ENCODE data around the gene PDE7B. TPM values are rescaled to one million over a fixed set of nuclear protein-coding genes. Genes with fewer than 3 reads are reported as not detected.

The PDE7B gene
- 0.07 TPM for polyA plus RNA-seq (2013, experiment 1 of 4)
- polyA plus RNA-seq (2013, experiment 2 of 4), result 0.11 TPM
- 0.16 TPM for polyA plus RNA-seq (2013, experiment 3 of 4)
- polyA plus RNA-seq (2013, experiment 4 of 4), result 0.20 TPM

DNA sequence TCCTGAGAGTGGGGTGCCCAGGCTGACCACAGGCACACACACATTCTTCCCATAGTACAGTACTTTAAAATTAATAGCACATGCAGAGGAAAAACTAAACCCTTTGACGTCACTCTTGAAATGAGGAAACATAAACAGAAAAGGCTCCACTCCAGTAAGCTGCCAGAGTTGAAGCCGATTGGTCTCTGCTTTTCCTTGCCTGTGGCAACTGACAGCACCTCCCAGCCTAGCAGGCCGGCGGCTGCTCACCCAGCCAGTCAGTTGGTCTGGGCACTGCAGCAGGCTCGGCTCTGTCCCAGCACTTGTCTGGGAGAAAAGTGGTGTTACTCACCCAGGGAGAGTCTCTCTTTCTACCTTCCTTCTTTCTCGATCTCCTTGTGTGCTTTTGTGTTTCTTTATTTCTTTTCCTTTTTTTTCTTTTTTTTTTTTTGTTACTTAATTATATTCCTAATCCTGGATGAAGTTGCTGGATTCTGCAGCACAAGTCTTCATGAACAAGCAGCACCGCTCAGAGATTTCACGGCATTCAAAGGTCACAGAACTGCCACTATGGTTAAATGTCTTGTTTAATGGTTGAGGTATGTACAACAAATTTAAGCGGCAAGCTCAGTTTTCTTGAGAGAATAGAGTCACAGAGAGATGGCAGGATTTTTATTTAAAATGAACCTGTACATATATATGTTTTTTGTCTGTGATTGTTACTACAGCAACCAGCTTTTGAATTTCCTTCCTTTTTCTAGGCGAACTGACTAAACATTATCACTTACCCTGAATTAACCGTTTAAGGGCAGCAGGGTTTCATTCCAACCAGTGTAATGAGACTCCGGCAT lies at the start of gene PDE7B:
Gene PDE7B (plus strand): TSS at position 260 of the 830 bp plus-strand sequence.
- Histone ChIP-seq H3K4me1 (ENCODE audit: control insufficient read depth, insufficient read depth, low read length) (no peaks in the 10 kb centered on the region), H3K4me3 (ENCODE audit: insufficient read depth, low read depth, low read length) (no peak within 1 kb of the TSS), H3K27ac (ENCODE audit: insufficient read depth, low read depth, low read length, poor library complexity, severe bottlenecking) (no peak within 1 kb of the TSS), H3K36me3 (ENCODE audit: control insufficient read depth, insufficient read depth, low read length) (no peaks in the 10 kb centered on the region), H3K27me3 (ENCODE audit: control insufficient read depth, insufficient read depth, low read length, poor library complexity, severe bottlenecking) (no peaks in the 10 kb centered on the region), H3K9me3 (ENCODE audit: control insufficient read depth, low read length) (no peaks in the 10 kb centered on the region)
- WGBS, 2 experiments, result 51 to 53% methylated on average over 10 to 11 of the region's 12 CpGs

DNA sequence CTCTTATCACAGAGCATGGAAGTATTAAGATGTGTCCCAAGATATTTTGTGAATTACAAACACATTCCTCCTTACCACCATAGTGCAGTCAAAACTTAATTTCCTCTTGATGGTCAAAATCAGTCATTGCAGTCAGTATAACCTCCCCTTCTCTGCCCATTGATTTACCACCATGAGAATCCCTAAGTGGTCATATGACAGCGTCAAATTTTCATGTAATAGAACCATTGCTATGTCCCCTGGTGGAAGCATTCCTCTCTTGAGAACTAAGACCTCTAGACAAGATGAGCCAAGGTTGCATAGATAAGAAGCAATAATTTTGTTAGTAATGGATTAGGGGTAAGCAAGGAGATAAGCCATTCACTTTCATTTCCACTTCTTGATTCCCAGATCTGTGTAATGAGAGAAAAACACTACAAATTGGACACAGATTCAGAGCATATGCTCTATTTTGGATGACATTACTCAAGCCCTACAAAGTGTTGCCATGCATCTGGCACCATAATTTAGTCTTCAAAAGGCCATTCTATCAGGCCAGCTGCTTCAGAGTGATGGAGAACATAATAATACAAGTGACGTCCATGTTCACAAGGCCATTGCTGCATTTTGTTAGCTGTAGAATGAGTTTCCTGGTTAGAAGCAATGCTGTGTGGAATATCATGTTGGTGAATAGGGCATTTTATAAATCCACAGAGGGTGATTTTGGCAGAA lies 49.6 kb upstream of the PDE7B start:
- WGBS, 2 experiments, result 95 to 97% methylated on average over 2 of the region's 2 CpGs

DNA sequence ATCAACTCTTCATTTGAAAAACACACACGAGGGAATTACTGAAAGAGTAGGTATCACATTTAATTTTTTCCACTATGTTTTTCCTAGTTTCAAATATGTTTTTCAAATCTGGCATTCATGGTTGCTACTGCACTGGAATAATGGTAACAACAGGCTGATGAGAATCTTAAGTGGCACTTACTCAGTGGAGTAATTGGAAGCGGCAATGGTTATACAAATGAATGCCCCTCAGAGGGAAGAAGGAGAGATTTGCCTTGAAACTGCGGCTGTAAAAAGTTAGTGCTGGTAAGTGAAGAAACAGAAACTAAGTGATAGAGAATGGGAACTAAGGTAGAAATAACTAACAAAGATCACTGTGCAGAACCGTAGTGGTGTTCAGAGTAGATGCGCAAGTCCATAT lies 41.0 kb upstream of the PDE7B start:
- Histone ChIP-seq H3K4me3 (ENCODE audit: insufficient read depth, low read depth, low read length) (no peak overlapping the region), H3K4me1 (ENCODE audit: control insufficient read depth, insufficient read depth, low read length) (peaks cover 10% of the 10 kb centered on the region), H3K27me3 (ENCODE audit: control insufficient read depth, insufficient read depth, low read length, poor library complexity, severe bottlenecking) (no peaks in the 10 kb centered on the region), H3K9me3 (ENCODE audit: control insufficient read depth, low read length) (no peaks in the 10 kb centered on the region), H3K36me3 (ENCODE audit: control insufficient read depth, insufficient read depth, low read length) (no peaks in the 10 kb centered on the region), H3K27ac (ENCODE audit: insufficient read depth, low read depth, low read length, poor library complexity, severe bottlenecking) (no peak overlapping the region)
- WGBS, 2 experiments, result 63 to 79% methylated on average over 2 to 4 of the region's 5 CpGs

More for the DNA sequence above, 49.6 kb upstream of the PDE7B start:
- Histone ChIP-seq H3K4me1 (ENCODE audit: control insufficient read depth, insufficient read depth, low read length) (no peaks in the 10 kb centered on the region), H3K27me3 (ENCODE audit: control insufficient read depth, insufficient read depth, low read length, poor library complexity, severe bottlenecking) (no peaks in the 10 kb centered on the region), H3K27ac (ENCODE audit: insufficient read depth, low read depth, low read length, poor library complexity, severe bottlenecking) (no peak overlapping the region), H3K4me3 (ENCODE audit: insufficient read depth, low read depth, low read length) (no peak overlapping the region), H3K36me3 (ENCODE audit: control insufficient read depth, insufficient read depth, low read length) (no peaks in the 10 kb centered on the region), H3K9me3 (ENCODE audit: control insufficient read depth, low read length) (no peaks in the 10 kb centered on the region)

DNA sequence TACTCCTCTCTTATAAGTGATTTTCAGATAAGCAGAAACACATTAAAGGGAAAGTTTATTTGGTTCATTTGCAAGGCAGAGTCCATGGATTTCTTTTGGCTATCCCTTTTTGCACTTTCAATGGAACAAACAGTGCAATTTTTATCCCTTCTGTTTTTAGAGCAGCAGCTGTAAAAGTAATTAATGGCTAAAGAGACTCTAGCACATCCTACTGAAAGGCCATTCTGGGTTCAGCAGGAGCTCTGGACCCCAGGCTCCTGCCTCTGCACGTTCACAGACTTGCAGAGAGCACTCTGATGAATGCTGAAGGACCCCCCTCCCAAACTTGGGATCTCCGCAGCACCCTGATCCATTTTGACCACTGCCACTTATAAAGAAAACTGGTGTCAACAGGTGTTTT lies 40.3 kb upstream of the PDE7B start:
- no peak overlapping the region for H3K4me3 ChIP-seq (ENCODE audit: insufficient read depth, low read depth, low read length)
- H3K9me3 ChIP-seq (ENCODE audit: control insufficient read depth, low read length), result no peaks in the 10 kb centered on the region
- peaks cover 10% of the 10 kb centered on the region for H3K4me1 ChIP-seq (ENCODE audit: control insufficient read depth, insufficient read depth, low read length)
- H3K36me3 ChIP-seq (ENCODE audit: control insufficient read depth, insufficient read depth, low read length), result no peaks in the 10 kb centered on the region
- H3K27me3 ChIP-seq (ENCODE audit: control insufficient read depth, insufficient read depth, low read length, poor library complexity, severe bottlenecking), result no peaks in the 10 kb centered on the region
- WGBS, 2 experiments, result 83 to 86% methylated on average over 2 of the region's 2 CpGs
- no peak overlapping the region for H3K27ac ChIP-seq (ENCODE audit: insufficient read depth, low read depth, low read length, poor library complexity, severe bottlenecking)

DNA sequence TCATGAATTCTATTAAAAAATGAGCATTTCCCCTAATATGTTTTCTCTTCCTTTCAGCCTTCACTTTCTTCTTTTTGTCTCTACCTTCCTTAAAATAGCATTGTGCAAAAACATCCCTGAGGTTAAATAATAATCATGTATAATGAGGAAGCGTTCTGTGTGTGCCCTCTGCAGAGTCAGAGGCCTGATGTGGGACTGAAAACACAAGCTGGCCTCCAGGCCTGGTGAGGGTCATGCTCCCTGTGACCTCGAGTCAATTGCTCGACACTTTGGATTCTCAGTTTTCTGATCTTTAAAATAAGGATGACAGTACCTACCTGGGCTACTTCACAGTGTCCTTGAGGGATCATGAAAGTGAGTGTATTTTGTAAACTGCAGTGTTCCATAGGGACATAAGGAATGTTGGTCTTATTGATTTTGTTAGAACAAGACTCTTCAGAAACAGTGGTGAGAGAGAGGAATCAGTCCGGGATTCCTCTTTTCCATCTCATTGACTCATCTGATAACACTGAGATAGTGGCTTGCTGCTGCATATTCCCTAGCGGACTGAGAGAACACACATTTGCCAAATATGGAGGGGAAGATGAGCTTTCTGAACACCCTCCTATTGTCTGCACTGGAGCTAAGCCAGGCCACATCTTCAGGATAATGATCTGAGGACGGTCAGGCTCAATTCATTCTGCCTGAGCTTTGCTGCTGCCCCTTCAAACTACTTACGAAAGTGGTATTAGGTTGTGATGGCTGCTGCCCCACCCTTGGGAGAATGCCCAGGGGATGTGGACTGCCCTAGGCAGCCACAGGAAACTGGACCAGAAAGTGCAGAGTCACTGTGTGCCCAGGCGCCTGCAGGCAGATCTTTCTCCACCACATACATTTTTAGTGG lies 39.6 kb upstream of the PDE7B start:
- H3K27ac ChIP-seq (ENCODE audit: insufficient read depth, low read depth, low read length, poor library complexity, severe bottlenecking), result peak overlapping the region; percentile 55
- H3K4me1 ChIP-seq (ENCODE audit: control insufficient read depth, insufficient read depth, low read length), result peaks cover 10% of the 10 kb centered on the region
- H3K36me3 ChIP-seq (ENCODE audit: control insufficient read depth, insufficient read depth, low read length), result no peaks in the 10 kb centered on the region
- no peaks in the 10 kb centered on the region for H3K27me3 ChIP-seq (ENCODE audit: control insufficient read depth, insufficient read depth, low read length, poor library complexity, severe bottlenecking)
- no peaks in the 10 kb centered on the region for H3K9me3 ChIP-seq (ENCODE audit: control insufficient read depth, low read length)
- WGBS, 2 experiments, result 92 to 94% methylated on average over 8 of the region's 8 CpGs
- no peak overlapping the region for H3K4me3 ChIP-seq (ENCODE audit: insufficient read depth, low read depth, low read length)

DNA sequence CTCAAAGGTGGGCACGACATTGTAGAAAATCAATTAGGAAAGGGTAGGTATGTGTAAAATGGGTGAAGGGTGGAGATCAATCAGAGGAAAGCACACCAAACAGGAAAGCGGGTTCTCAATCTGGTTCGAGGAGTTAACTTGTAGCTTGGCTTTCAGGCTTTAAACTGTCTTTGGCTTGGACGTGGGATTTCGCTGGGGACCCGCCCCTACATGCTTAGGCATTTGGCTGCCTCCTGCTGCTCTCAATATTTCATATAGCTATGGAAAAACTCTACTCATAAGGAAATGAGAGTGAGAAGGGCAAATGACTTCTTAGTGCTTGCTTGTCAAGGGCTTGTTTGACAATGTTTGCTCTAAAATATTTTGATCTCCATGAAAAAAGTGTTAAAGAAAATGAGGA lies 38.1 kb upstream of the PDE7B start:
- Histone ChIP-seq H3K9me3 (ENCODE audit: control insufficient read depth, low read length) (no peaks in the 10 kb centered on the region), H3K27ac (ENCODE audit: insufficient read depth, low read depth, low read length, poor library complexity, severe bottlenecking) (no peak overlapping the region), H3K27me3 (ENCODE audit: control insufficient read depth, insufficient read depth, low read length, poor library complexity, severe bottlenecking) (no peaks in the 10 kb centered on the region), H3K4me1 (ENCODE audit: control insufficient read depth, insufficient read depth, low read length) (peaks cover 10% of the 10 kb centered on the region), H3K36me3 (ENCODE audit: control insufficient read depth, insufficient read depth, low read length) (no peaks in the 10 kb centered on the region), H3K4me3 (ENCODE audit: insufficient read depth, low read depth, low read length) (no peak overlapping the region)
- 94% methylated on average over 6 of the region's 6 CpGs for WGBS, 2 experiments

DNA sequence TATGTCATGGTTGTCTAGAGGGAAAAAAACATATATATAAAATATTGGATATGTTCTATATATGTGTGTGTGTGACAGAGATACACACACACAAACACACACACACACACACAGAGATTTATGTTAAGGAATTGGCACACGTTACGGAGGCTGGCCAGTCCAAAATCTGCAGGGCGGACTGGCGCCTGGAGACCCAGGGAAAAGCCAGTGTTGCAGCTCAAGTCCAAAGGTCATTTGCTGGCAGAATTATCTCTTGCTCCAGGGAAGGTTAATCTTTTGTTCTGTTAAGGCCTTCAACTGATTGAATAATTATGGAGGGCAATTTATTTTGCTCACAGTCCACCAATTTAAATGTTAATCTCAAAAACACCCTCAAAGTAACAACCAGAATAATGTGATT lies 37.5 kb upstream of the PDE7B start:
- no peaks in the 10 kb centered on the region for H3K36me3 ChIP-seq (ENCODE audit: control insufficient read depth, insufficient read depth, low read length)
- no peak overlapping the region for H3K27ac ChIP-seq (ENCODE audit: insufficient read depth, low read depth, low read length, poor library complexity, severe bottlenecking)
- no peaks in the 10 kb centered on the region for H3K27me3 ChIP-seq (ENCODE audit: control insufficient read depth, insufficient read depth, low read length, poor library complexity, severe bottlenecking)
- no peaks in the 10 kb centered on the region for H3K9me3 ChIP-seq (ENCODE audit: control insufficient read depth, low read length)
- 95 to 97% methylated on average over 4 of the region's 4 CpGs for WGBS, 2 experiments
- H3K4me3 ChIP-seq (ENCODE audit: insufficient read depth, low read depth, low read length), result no peak overlapping the region
- H3K4me1 ChIP-seq (ENCODE audit: control insufficient read depth, insufficient read depth, low read length), result peaks cover 10% of the 10 kb centered on the region

DNA sequence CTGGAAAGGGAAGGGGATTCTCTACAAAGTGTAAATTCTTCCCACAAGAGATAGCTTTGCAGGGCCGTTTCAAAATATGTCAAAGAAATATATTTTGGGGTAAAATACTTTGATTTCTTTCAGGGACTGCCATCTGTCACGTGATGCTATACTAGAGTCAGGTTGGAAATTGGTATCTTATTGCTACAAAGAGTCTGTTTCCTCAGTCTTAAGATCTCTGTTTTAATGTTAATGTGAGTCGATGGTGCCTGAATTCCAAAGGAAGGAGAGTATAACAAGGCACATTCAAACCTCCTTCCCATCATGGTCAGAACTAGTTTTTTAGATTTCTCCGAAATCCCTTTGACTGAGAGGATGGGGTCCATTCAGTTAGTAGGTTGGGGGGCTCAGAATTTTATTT lies 36.3 kb upstream of the PDE7B start:
- Histone ChIP-seq H3K4me3 (ENCODE audit: insufficient read depth, low read depth, low read length) (no peak overlapping the region), H3K9me3 (ENCODE audit: control insufficient read depth, low read length) (no peaks in the 10 kb centered on the region), H3K27ac (ENCODE audit: insufficient read depth, low read depth, low read length, poor library complexity, severe bottlenecking) (no peak overlapping the region), H3K36me3 (ENCODE audit: control insufficient read depth, insufficient read depth, low read length) (no peaks in the 10 kb centered on the region), H3K4me1 (ENCODE audit: control insufficient read depth, insufficient read depth, low read length) (peaks cover 10% of the 10 kb centered on the region), H3K27me3 (ENCODE audit: control insufficient read depth, insufficient read depth, low read length, poor library complexity, severe bottlenecking) (no peaks in the 10 kb centered on the region)
- WGBS, 2 experiments, result 63 to 67% methylated on average over 4 of the region's 4 CpGs

DNA sequence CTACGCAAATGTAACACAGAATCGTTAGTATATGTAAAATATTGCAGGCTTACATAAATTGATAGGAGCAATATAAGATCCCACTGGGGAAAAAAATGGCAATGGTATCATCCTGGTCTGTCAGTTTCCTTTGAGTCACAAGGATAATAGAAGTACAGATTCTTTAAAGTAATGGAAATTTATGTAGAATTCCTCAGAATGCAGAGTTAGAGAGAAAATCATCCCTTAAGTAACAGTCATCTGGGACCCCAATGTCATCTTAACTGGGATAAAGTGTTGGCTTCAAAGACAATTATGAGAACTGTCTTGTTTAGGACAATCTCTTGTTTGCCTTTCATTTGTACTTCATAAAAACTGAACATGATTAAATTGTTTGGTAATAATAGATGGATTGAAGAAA lies 34.5 kb upstream of the PDE7B start:
- 98 to 100% methylated on average over 2 of the region's 2 CpGs for WGBS, 2 experiments
- peaks cover 2% of the 10 kb centered on the region for H3K4me1 ChIP-seq (ENCODE audit: control insufficient read depth, insufficient read depth, low read length)
- H3K27ac ChIP-seq (ENCODE audit: insufficient read depth, low read depth, low read length, poor library complexity, severe bottlenecking), result no peak overlapping the region
- no peaks in the 10 kb centered on the region for H3K36me3 ChIP-seq (ENCODE audit: control insufficient read depth, insufficient read depth, low read length)
- no peak overlapping the region for H3K4me3 ChIP-seq (ENCODE audit: insufficient read depth, low read depth, low read length)
- H3K27me3 ChIP-seq (ENCODE audit: control insufficient read depth, insufficient read depth, low read length, poor library complexity, severe bottlenecking), result no peaks in the 10 kb centered on the region
- H3K9me3 ChIP-seq (ENCODE audit: control insufficient read depth, low read length), result no peaks in the 10 kb centered on the region
